B cell (primary cell): Measurements from ENCODE around the gene PTGIR. TPM values are rescaled to one million over a fixed set of nuclear protein-coding genes. Genes with fewer than 3 reads are reported as not detected.

ENCODE experiments used
- ATAC-seq: fragments of 200-7000 bp; cut with Tn5 transposase; one replicate; pipeline ENCODE4 v1.10.0; 2021; ENCODE audit warnings: low read depth, mild to moderate bottlenecking, moderate number of reproducible peaks, moderate library complexity
- CTCF ChIA-PET: fragments of 350-600 bp; sonication (Branson Sonifier 250); formaldehyde crosslinking; loops from one replicate; lab custom pipeline; 2021; ENCODE audit warnings: antibody characterized with exemption, inconsistent platforms; lab: Charles Lee
- POLR2A ChIA-PET: fragments of 350-600 bp; sonication (Branson Sonifier 250); formaldehyde crosslinking; loops from one replicate; lab custom pipeline; 2021; ENCODE audit warnings: antibody characterized with exemption; lab: Charles Lee
- DNase-seq: peaks from one replicate; pipeline ENCODE4 v3.0.0; 2013
- H2AFZ ChIP-seq: 2 replicates; pipeline ENCODE4 v1.6.1; 2012; ENCODE audit warnings: mild to moderate bottlenecking, low read depth, low read length; ENCODE audit not compliant: insufficient read depth, poor library complexity, severe bottlenecking
- H3K27ac ChIP-seq, 2 donors: 1 replicate in 1 of 2; 2 replicates in 1 of 2; pipeline ENCODE4 v1.5.1; 2012 to 2013; ENCODE audit warnings: low read length in 2 of 2, mild to moderate bottlenecking in 2 of 2, moderate library complexity in 1 of 2
- H3K27me3 ChIP-seq, 4 experiments: fragments of 200-600 bp in 1 of 4; sonication (generic) in 1 of 4; replicated peaks in 1 of 4; 1 replicate in 2 of 4; 2 replicates in 2 of 4; pipeline versions ENCODE4 v1.6.1 to v1.7.0; 2013 to 2016; ENCODE audit warnings: low read length in 3 of 4, mild to moderate bottlenecking in 2 of 4, mixed read lengths in 1 of 4, moderate library complexity in 1 of 4; ENCODE audit not compliant: insufficient read depth in 4 of 4, control insufficient read depth in 3 of 4; ENCODE audit errors: control extremely low read depth in 1 of 4
- H3K36me3 ChIP-seq, 2 experiments: replicated peaks in 1 of 2; 1 replicate in 1 of 2; 2 replicates in 1 of 2; pipeline versions ENCODE4 v1.6.1 to v1.7.1; 2013; ENCODE audit warnings: low read length in 1 of 2; ENCODE audit not compliant: insufficient read depth in 2 of 2, control insufficient read depth in 1 of 2; ENCODE audit errors: control extremely low read depth in 1 of 2, extremely low read depth in 1 of 2
- H3K4me1 ChIP-seq, 2 donors: fragments of 200-600 bp in 1 of 2; sonication (generic) in 1 of 2; 1 replicate in 1 of 2; 2 replicates in 1 of 2; pipeline versions ENCODE4 v1.5.1 to v1.6.1; 2013 to 2017; ENCODE audit warnings: low read length in 2 of 2; ENCODE audit not compliant: control insufficient read depth in 2 of 2, insufficient read depth in 2 of 2
- H3K4me2 ChIP-seq: replicated peaks from 2 replicates; pipeline ENCODE3; 2012; ENCODE audit warnings: mild to moderate bottlenecking, low read depth, low read length; ENCODE audit not compliant: poor library complexity, severe bottlenecking
- H3K4me3 ChIP-seq, 5 experiments: fragments of 200-600 bp in 1 of 5; sonication (generic) in 1 of 5; 1 replicate in 3 of 5; 2 replicates in 2 of 5; pipeline versions ENCODE4 v1.5.1 to v1.7.0; 2011 to 2016; ENCODE audit warnings: low read length in 4 of 5, mild to moderate bottlenecking in 4 of 5, low read depth in 2 of 5, control low read depth in 1 of 5, moderate library complexity in 1 of 5; ENCODE audit not compliant: insufficient read depth in 1 of 5; ENCODE audit errors: control extremely low read depth in 1 of 5, extremely low read depth in 1 of 5
- H3K79me2 ChIP-seq: fragments of 200-600 bp; sonication (generic); one replicate; pipeline ENCODE4 v1.6.0; 2016; ENCODE audit warnings: low read length; ENCODE audit not compliant: control insufficient read depth, insufficient read depth
- H3K9ac ChIP-seq: fragments of 200-600 bp; sonication (generic); 2 replicates; pipeline ENCODE4 v1.6.1; 2017; ENCODE audit warnings: mild to moderate bottlenecking, low read length, moderate library complexity
- H3K9me3 ChIP-seq, 3 donors: one replicate each; pipeline versions ENCODE4 v1.6.1 to v1.7.1; 2013; ENCODE audit warnings: low read length in 2 of 3; ENCODE audit not compliant: control insufficient read depth in 2 of 3, insufficient read depth in 1 of 3; ENCODE audit errors: control extremely low read depth in 1 of 3
- H4K20me1 ChIP-seq: 2 replicates; pipeline ENCODE4 v1.6.0; 2012; ENCODE audit warnings: mild to moderate bottlenecking, low read length; ENCODE audit not compliant: insufficient read depth, control insufficient read depth, poor library complexity, severe bottlenecking
- H3K27ac Mint-ChIP-seq: one replicate; pipeline ENCODE4 v1.8.0; 2021; ENCODE audit warnings: mixed read lengths
- H3K27me3 Mint-ChIP-seq: one replicate; pipeline ENCODE4 v1.8.0; 2021; ENCODE audit warnings: mixed read lengths
- H3K4me1 Mint-ChIP-seq: one replicate; pipeline ENCODE4 v1.8.0; 2021; ENCODE audit warnings: mixed read lengths
- H3K4me3 Mint-ChIP-seq: one replicate; pipeline ENCODE4 v1.8.0; 2021; ENCODE audit warnings: mixed read lengths
- H3K9me3 Mint-ChIP-seq: one replicate; pipeline ENCODE4 v1.8.0; 2022; ENCODE audit warnings: mixed read lengths; ENCODE audit not compliant: insufficient read depth
- EZH2 ChIP-seq: IDR thresholded peaks from 2 replicates; pipeline ENCODE4 v1.6.1; 2012; ENCODE audit warnings: borderline replicate concordance, low read depth, mild to moderate bottlenecking, moderate library complexity, low read length; ENCODE audit not compliant: insufficient read depth, poor library complexity, severe bottlenecking
- WGBS: methylation state at CpG from one replicate; pipeline ENCODE4 v1.1.5; 2013; ENCODE audit warnings: missing lambda C conversion rate; ENCODE audit not compliant: insufficient coverage; 5-methylcytosine and 5-hydroxymethylcytosine counted together
- intact Hi-C: fragments of 100-400 bp; cut with micrococcal nuclease; formaldehyde crosslinking; loops from one replicate; pipeline ENCODE4 v1.10.0; 2022
- polyA plus RNA-seq: library from polyadenylated mRNA; depleted of rRNA; stranded (reverse); fragments of >200 nt; gene quantifications from 2 replicates; pipeline ENCODE4 v1.2.3, GENCODE V29; 2012
- total RNA-seq, 2 donors: library from RNA; stranded (reverse); fragments of 120-200 nt in 1 of 2; gene quantifications; 1 replicate in 1 of 2; 2 replicates in 1 of 2; pipeline versions ENCODE4 v1.2.3 to v1.2.4, GENCODE V29; 2013 to 2022
- TF ChIP-seq, protein P1 (sequence below): fragments of 200-600 bp; IDR thresholded peaks from one replicate; pipeline ENCODE4 v1.8.0; 2022; ENCODE audit warnings: antibody characterized with exemption, mild to moderate bottlenecking

PTGIR gene
- total and polyA plus RNA-seq, 2 donors (not counting 1 experiment from before 2014, with no cell fraction given) = 1.9 to 2.1 TPM

DNA sequence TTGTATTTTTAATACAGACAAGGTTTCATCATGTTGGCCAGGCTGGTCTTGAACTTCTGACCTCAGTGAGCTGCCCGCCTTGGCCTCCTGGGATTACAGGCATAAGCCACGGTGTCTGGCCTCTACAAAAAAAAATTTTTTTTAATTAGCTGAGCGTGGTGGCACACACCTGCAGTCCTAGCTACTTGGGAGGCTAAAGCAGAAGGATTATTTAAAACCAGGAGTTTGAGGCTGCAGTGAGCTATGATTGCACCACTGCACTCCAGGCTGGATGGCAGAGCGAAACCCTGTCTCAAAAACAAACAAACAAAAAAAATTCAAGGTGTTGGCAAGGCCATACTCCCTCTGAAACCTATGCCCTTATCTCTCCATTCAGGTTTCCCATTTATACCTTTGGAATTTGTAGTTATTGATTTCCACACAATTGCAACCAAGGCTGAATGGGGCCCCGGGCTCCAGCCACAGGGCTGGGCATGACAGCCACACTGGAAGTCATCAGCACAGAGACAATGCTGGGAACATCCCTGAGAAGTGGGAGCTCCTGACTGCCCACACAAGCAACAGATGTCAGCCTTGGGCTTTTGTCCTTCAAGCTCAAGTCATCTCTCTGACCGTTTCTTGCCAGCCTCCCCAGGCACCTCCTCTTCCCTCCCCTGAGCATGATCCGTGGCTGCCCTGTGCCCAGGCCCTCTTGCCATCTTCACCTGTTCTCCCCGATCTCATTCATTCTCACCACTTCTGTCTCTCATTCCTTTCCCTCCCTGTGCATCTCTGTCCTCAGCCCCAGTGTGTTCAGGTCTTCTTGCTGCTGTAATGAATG lies 51.0 kb downstream of the PTGIR start:
- H3K9ac ChIP-seq = no peak overlapping the region
- Mint-ChIP-seq H3K9me3 (no peaks in the 10 kb centered on the region), H3K27ac (no peak overlapping the region), H3K4me3 (no peak overlapping the region), H3K27me3 (peaks cover 4% of the 10 kb centered on the region), H3K4me1 (peaks cover 10% of the 10 kb centered on the region)
- H3K36me3 ChIP-seq = no peaks in the 10 kb centered on the region
- POLR2A ChIA-PET = no interaction called here
- TF ChIP-seq, protein P1, sequence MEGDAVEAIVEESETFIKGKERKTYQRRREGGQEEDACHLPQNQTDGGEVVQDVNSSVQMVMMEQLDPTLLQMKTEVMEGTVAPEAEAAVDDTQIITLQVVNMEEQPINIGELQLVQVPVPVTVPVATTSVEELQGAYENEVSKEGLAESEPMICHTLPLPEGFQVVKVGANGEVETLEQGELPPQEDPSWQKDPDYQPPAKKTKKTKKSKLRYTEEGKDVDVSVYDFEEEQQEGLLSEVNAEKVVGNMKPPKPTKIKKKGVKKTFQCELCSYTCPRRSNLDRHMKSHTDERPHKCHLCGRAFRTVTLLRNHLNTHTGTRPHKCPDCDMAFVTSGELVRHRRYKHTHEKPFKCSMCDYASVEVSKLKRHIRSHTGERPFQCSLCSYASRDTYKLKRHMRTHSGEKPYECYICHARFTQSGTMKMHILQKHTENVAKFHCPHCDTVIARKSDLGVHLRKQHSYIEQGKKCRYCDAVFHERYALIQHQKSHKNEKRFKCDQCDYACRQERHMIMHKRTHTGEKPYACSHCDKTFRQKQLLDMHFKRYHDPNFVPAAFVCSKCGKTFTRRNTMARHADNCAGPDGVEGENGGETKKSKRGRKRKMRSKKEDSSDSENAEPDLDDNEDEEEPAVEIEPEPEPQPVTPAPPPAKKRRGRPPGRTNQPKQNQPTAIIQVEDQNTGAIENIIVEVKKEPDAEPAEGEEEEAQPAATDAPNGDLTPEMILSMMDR = no peak
- no peak for TF ChIP-seq EZH2
- H3K4me2 ChIP-seq = no peak overlapping the region
- WGBS = 91% methylated on average over 8 of the region's 8 CpGs
- ATAC-seq (no peak), DNase-seq (no peak)
- no peaks in the 10 kb centered on the region for H3K27me3 ChIP-seq
- H3K27ac ChIP-seq = no peak overlapping the region
- H4K20me1 ChIP-seq = no peaks in the 10 kb centered on the region
- intact Hi-C loops = no loop called here
- no peak overlapping the region for H3K4me3 ChIP-seq
- H3K9me3 ChIP-seq = peaks cover 0 to 20% (median 10%) of the 10 kb centered on the region in 3 donors
- no peaks in the 10 kb centered on the region for H3K79me2 ChIP-seq
- H3K4me1 ChIP-seq = peaks cover 0 to 8% of the 10 kb centered on the region in 2 donors
- H2AFZ ChIP-seq = no peak overlapping the region
- CTCF ChIA-PET = interaction anchor here (0.6 kb wide), 1 partner anchor 1251 kb away, joined by 3 read pairs; no protein-coding TSS in a partner anchor

DNA sequence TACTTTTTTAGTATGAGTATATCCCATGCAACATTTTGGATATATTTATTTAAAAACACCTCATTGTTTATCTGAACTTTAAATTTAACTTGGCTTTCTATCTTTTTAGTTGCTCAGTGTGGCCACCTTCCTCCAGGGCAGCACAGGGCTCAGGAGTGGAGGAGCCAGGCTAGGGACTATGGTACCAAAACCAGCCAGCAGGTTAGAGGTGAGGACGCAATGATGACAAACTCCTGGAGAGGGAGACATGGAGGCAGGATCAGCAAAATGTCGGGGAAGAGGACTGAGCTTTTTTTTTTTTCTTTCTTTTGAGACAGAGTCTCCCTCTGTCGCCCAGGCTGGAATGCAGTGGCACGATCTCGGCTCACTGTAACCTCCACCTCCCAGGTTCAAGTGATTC lies 53.4 kb downstream of the PTGIR start:
- Mint-ChIP-seq H3K4me1 (peaks cover 4% of the 10 kb centered on the region), H3K9me3 (no peaks in the 10 kb centered on the region), H3K4me3 (no peak overlapping the region), H3K27me3 (peaks cover 4% of the 10 kb centered on the region), H3K27ac (no peak overlapping the region)
- intact Hi-C loops = no loop called here
- CTCF ChIA-PET = no interaction called here
- Histone ChIP-seq H3K79me2 (no peaks in the 10 kb centered on the region), H4K20me1 (no peaks in the 10 kb centered on the region), H3K27me3 (no peaks in the 10 kb centered on the region), H3K36me3 (no peaks in the 10 kb centered on the region), H3K4me1 (no peaks in the 10 kb centered on the region), H3K4me2 (no peak overlapping the region), H3K9ac (no peak overlapping the region), H3K9me3 (peaks cover 0 to 5% (median 0%) of the 10 kb centered on the region in 3 donors), H3K4me3 (no peak overlapping the region), H2AFZ (no peak overlapping the region), H3K27ac (no peak overlapping the region)
- TF ChIP-seq, protein P1 = no peak
- no peak for TF ChIP-seq EZH2
- 75% methylated on average over 4 of the region's 5 CpGs for WGBS
- no peak for ATAC-seq
- POLR2A ChIA-PET = no interaction called here
- no peak for DNase-seq
